Right lobe of liver (tissue), 4 donors: ENCODE results near the gene CDH12.

ENCODE experiments used
- POLR2A ChIP-seq: fragments of 450-650 bp; IDR thresholded peaks from one replicate; pipeline ENCODE4 v1.6.1; 2017; ENCODE audit warnings: antibody characterized with exemption, mild to moderate bottlenecking
- TF ChIP-seq, protein P1 (sequence below), 4 donors: fragments of 200-600 bp in 3 of 4; fragments of 450-650 bp in 1 of 4; IDR thresholded peaks; one replicate each; pipeline versions ENCODE4 v1.5.1 to v1.8.0; 2016 to 2022; ENCODE audit warnings: antibody characterized with exemption in 4 of 4, mild to moderate bottlenecking in 2 of 4
- donor health status: DM: no; HTN: no; CAD: no.
- donor health status: DM: no; HTN: no; CAD: no.
- donor health status: DM: no; HTN: yes; CAD: no.

GRCh38 chr5:22539762-22540161 lies 313.4 kb downstream of the CDH12 start:
- TF ChIP-seq POLR2A, result no peak
- TF ChIP-seq, protein P1, sequence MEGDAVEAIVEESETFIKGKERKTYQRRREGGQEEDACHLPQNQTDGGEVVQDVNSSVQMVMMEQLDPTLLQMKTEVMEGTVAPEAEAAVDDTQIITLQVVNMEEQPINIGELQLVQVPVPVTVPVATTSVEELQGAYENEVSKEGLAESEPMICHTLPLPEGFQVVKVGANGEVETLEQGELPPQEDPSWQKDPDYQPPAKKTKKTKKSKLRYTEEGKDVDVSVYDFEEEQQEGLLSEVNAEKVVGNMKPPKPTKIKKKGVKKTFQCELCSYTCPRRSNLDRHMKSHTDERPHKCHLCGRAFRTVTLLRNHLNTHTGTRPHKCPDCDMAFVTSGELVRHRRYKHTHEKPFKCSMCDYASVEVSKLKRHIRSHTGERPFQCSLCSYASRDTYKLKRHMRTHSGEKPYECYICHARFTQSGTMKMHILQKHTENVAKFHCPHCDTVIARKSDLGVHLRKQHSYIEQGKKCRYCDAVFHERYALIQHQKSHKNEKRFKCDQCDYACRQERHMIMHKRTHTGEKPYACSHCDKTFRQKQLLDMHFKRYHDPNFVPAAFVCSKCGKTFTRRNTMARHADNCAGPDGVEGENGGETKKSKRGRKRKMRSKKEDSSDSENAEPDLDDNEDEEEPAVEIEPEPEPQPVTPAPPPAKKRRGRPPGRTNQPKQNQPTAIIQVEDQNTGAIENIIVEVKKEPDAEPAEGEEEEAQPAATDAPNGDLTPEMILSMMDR (IDR thresholded peaks at IDR 0.05), result no peak
